HG03460 (cell line): ENCODE data around the gene CNNM2.
"Not testable (repeated sequence)": the region's sequence is repeated elsewhere in the genome, so short reads cannot be mapped to it uniquely, and the experiment has no call there.

Source experiments
- ATAC-seq: cut with Tn5 transposase; IDR thresholded peaks from one replicate; pipeline ENCODE4 v1.9.1; 2021; ENCODE audit not compliant: unreplicated experiment

The CNNM2 gene

GRCh38 chr10:102964713-102965112, 46.6 kb downstream of the CNNM2 start:
- no peak for ATAC-seq

- ATAC-seq, result no peak
Measured at GRCh38 chr10:102965311-102965851, 47.3 kb downstream of the CNNM2 start.

- no peak for ATAC-seq
Measured at GRCh38 chr10:102967123-102967522, 49.0 kb downstream of the CNNM2 start.

- ATAC-seq, result no peak
Measured at GRCh38 chr10:102970562-102971340, 52.7 kb downstream of the CNNM2 start.

- ATAC-seq, result no peak
Measured at GRCh38 chr10:102975483-102976379, 57.6 kb downstream of the CNNM2 start.

- not testable (repeated sequence) for ATAC-seq
Measured at GRCh38 chr10:102976380-102976726, 58.3 kb downstream of the CNNM2 start.

GRCh38 chr10:102982296-102982695, 64.2 kb downstream of the CNNM2 start:
- ATAC-seq, result no peak

GRCh38 chr10:102984086-102984485, 66.0 kb downstream of the CNNM2 start:
- ATAC-seq, result no peak

- ATAC-seq, result no peak
Measured at GRCh38 chr10:102985811-102986210, 67.7 kb downstream of the CNNM2 start.

GRCh38 chr10:102988404-102989314, 70.6 kb downstream of the CNNM2 start:
- ATAC-seq, result no peak

GRCh38 chr10:102994531-102995295, 76.6 kb downstream of the CNNM2 start:
- no peak for ATAC-seq

- ATAC-seq, result no peak
Measured at GRCh38 chr10:102996876-102997275, 78.8 kb downstream of the CNNM2 start.

- no peak for ATAC-seq
Measured at GRCh38 chr10:102997998-102998397, 79.9 kb downstream of the CNNM2 start.

GRCh38 chr10:102998399-102998907, 80.4 kb downstream of the CNNM2 start:
- no peak for ATAC-seq

GRCh38 chr10:103000050-103000449, 82.0 kb downstream of the CNNM2 start:
- not testable (repeated sequence) for ATAC-seq

GRCh38 chr10:103007017-103007416, 88.9 kb downstream of the CNNM2 start:
- ATAC-seq, result no peak

GRCh38 chr10:103013416-103013815, 95.3 kb downstream of the CNNM2 start:
- no peak for ATAC-seq

- no peak for ATAC-seq
Measured at GRCh38 chr10:103019425-103019824, 101.3 kb downstream of the CNNM2 start.

GRCh38 chr10:103021150-103021899, 103.2 kb downstream of the CNNM2 start:
- no peak for ATAC-seq
